Left renal pelvis (tissue), 4 donors: ENCODE results near the gene SIK3. TPM values are rescaled to one million over a fixed set of nuclear protein-coding genes. Genes with fewer than 3 reads are reported as not detected.
A peak's percentile ranks its signal among the peaks of the same experiment; 100 is the strongest.

ENCODE experiments used
- DNase-seq, 4 donors: peaks; one replicate each; pipeline ENCODE4 v3.0.0-alpha.2; 2013; ENCODE audit warnings: low read depth in 4 of 4, low spot score in 3 of 4
- polyA plus RNA-seq, 4 donors: library from polyadenylated mRNA; unstranded; fragments of 120-200 nt; gene quantifications; one replicate each; pipeline ENCODE4 v1.2.1, GENCODE V29; 2013; ENCODE audit not compliant: insufficient read length in 4 of 4

SIK3 gene
- polyA plus RNA-seq, 4 donors = 23.0 to 44.9 (median 33.6) TPM

DNA sequence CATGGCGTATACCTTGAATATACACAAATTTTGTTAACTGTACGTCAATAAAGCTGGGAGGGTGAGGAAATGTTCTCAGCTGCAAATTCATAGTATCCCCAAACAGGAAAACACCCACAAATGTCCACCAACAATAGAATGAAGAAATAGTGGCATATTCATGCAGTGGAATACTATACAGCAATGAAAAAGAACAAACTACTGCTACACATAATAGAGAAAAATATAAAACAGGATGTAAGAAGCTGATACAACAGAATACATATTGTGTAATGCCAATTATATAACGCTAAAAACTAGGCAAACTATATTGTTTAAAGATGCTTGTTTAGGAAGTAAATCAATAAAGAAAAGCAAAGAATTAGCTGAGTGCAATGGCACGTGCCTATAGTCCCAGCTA, 81.5 kb downstream of the SIK3 start:
- DNase-seq = no peak

DNA sequence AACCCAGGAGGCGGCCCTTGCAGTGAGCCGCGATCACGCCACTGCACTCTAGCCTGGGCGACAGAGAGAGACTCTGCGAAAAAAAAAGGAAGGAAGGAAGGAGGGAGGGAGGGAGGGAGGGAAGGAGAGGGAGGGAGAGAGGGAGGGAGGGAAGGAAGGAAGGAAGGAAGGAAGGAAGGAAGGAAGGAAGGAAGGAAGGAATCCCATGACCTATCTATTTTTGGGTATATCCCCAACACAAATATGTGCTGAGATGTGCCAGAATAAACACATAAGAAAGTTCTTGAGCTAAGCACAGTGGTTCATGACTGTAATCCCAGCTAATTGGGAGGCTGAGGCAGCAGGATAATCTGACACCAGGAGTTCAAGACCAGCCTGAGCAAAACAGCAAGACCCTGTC, 82.0 kb downstream of the SIK3 start:
- DNase-seq = no peak

GRCh38 chr11:117011541-117011898, 86.7 kb downstream of the SIK3 start:
- no peak for DNase-seq

DNA sequence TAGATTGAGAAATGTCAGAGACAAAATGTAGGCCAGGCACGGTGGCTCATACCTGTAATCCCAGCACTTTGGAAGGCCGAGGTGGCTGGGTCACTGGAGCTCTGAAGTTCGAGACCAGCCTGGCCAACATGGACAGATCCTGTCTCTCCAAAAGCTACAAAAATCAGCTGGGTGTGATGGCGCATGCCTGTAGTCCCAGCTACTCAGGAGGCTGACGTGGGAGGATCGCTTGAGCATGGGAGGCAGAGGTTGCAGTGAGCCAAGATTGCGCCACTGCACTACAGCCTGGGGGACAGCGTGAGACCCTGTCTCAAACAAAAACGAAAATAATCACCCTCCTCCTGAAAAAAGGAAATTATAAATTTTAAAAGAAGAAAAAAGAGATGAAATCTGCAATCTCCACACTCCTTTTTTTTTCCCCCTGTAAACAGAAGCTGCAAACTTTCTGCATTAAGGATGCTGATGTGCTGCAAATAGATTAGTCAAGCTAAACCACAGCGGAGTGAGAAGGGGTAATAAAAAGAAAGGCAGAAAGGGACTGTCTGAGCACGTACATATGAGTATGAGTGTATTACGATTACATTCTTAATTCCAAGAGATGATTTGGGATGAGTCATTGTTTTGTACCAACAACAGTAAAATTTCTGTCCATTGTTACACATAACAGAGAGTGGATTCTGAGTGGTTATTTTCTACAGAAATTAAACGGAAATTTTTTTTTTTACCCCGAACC, 87.3 kb downstream of the SIK3 start:
- no peak for DNase-seq

DNA sequence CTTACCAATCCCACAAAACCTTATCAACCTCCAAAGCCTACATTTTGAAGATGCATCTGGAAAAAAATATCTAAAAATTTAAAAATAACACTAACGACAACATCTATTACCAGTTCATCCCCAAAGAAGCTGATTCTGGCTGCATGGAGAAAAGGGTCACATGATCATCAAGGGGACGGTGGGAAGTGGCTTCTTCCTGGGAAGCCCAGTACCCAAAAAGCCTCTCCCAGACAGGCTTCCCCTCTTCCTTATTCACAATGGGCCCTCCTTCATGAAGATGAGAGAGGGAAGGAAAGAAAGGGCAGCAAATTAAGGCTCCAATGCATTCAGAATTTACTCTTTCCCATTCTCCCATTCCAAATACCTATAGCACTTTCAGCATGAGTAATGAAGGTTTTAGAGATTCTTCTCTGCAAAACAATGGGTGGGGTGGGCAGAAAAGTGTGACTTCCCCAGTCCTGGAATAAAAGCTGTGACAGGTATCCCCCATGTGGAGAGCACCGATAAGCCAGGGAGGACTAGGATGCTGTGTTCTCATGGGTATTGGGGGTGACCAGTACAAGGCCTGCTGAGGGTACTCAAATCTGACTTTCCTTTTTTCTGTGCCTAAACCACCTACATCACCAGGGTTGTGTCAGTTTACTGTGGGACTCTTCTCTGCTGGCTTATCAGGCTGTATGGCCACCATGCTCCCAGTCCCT, 88.2 kb downstream of the SIK3 start:
- no peak for DNase-seq

- no peak for DNase-seq
Measured at GRCh38 chr11:117005758-117006157, 92.5 kb downstream of the SIK3 start.

- no peak for DNase-seq
Measured at GRCh38 chr11:117002639-117003299, 95.5 kb downstream of the SIK3 start.

DNA sequence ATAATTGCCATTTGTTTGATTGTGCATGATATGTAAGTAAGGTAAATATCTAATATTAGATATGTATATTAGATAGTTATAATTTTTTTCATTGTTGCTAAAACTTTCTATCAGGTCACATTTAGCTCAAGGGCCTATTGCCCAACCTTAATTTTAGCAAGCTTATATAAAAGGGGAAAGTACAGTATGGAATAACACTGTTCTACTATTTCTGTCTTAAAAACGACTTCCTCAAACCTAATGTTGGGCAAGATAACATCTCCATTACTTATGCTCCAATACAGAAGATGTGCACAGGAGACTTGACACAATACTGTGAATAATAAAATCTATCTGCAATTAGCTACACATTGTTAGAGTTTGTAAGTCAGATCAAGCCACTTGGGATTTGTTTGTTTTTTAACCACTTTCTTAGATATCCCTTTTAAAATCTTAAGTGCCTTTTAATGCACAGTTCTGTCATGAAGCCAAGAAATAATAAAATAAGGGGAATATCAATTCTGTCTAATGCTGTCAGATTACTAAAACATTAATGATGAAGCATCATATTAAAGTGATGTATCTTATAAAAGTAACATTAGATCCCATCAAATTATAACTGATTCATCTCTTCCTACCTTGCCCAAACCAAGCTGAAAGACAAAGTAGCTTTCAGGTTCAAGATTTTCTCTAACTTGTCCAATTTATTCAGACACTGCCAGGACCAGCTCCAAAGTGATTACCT, 98.1 kb downstream of the SIK3 start:
- DNase-seq = no peak

- DNase-seq = no peak
Measured at GRCh38 chr11:116997071-116997470, 101.2 kb downstream of the SIK3 start.

DNA sequence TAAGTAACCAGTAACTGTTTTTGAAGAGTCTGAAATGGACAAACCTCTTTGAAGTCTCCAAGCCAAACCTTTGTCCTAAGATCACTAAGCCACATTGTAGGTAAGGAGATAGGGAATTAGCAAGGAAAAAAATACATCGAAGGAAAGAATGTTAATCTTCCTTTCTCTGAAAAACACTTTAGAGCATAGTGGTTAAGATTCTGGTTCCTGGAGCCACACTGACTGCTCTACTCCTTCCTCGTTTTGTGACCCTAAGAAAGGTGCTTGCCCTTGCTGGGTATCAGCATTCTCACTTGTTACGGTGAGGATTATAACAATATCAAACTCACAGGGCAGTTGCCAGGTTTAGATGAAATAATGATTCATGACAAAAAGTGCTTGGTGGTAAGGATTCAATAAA, 104.0 kb downstream of the SIK3 start:
- no peak for DNase-seq

DNA sequence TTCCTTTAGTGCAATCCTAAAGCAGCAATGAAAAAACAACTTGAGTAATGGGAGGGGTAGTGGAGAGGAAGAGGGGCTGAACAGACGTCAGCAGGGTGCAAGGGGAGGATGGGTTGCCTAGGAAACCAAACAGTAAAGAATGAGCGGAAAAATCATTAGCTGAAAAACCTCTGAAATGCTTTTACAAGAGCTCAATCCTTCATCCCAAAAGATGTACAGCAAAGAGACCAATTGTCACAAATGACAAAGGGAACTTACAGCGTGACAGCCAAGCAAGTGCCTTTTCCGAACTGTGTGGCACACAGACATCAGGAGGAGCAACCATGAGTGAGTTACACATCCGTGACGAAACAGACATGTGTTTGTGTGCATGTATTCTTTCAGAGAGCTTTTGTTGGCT, 104.6 kb downstream of the SIK3 start:
- peak in 2 of 4 donors; percentile 30 to 38 for DNase-seq

DNA sequence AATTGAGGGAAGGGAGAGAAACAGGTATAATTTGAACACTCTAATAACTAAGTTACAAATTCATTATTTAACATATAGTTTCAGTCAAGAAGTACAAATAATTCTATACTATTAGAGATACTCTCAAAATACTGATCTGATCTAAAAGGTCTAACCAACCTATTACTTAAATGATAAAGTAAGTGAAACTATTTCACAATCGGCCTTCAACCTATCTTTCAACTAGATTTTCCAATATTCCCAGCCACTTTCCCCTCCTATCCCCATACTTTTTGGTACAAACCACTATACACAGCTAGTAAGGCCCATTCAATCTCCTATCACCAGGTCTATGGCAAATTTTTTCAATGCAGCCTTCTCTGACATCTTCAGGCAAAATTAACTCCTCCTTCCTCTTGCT, 106.7 kb downstream of the SIK3 start:
- no peak for DNase-seq

DNA sequence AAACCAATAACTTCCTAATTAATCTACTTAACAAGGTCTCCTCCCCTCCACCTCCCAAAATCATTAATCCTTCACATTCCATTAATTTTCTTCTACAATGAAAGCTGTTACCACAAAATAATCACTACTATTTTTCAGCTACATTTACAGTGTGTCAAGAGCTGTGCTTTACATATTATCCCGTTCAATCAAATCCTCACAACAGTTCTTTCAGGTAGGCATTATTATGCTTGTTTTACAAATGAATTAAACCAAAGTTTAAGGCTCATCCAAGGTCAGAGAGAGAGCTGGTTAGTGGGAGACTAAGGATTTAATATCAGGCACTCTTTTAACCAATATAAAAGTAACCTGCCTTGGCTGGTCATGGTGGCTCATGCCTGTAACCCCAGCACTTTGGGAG, 107.4 kb downstream of the SIK3 start:
- DNase-seq = no peak

GRCh38 chr11:116990061-116990473, 108.2 kb downstream of the SIK3 start:
- no peak for DNase-seq

- no peak for DNase-seq
Measured at GRCh38 chr11:116989184-116989583, 109.0 kb downstream of the SIK3 start.

DNA sequence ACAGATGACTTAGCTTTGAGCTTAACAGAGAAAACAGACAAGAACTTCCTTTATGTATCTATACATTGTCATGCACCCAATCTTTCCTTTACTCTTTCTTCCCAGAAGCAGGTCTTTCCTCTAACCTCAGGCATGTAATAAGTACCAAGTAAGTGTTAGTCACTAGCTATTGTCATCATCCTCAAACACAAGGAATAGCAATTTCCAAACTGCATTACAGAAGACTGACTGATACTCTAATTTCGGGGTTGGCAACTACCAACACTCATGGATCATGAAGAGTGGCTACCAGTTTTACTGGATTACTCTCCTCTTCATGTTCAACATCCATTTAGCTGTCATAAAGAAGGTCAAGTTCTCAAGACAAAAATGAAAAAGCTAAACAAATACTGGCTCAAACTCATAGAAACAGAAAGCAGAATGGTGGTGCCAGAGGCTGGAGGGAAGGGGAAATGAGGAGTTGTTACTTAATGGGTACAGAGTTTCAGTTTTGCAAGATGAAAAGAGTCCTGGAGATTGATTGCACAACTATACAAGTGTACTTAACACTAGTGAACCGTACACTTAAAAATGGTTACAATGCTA, 111.6 kb downstream of the SIK3 start:
- no peak for DNase-seq

DNA sequence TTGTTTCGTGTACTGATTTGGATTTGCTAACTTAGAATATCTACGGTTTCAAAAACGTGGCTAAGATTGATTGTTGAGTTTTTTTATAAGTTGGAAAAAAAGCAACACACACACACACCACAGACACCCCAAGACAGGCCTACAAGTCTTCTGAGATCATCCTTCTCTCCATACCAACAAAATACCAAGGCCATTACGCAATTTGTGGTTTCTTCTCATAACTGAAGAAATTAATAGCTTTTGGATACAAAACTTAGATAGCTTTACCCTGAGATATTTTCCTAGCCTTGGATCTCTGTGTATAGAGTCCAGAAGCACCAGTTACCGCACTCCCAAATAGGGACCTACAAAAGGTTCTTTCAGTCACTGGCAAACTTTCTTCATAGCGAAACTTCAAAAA, 113.6 kb downstream of the SIK3 start:
- DNase-seq = no peak

GRCh38 chr11:116984186-116984585, 114.0 kb downstream of the SIK3 start:
- no peak for DNase-seq

GRCh38 chr11:116981266-116981885, 116.9 kb downstream of the SIK3 start:
- DNase-seq = no peak

- no peak for DNase-seq
Measured at GRCh38 chr11:116980136-116980793, 118.0 kb downstream of the SIK3 start.
